Measurements from ENCODE around the gene RGL3.

DNA sequence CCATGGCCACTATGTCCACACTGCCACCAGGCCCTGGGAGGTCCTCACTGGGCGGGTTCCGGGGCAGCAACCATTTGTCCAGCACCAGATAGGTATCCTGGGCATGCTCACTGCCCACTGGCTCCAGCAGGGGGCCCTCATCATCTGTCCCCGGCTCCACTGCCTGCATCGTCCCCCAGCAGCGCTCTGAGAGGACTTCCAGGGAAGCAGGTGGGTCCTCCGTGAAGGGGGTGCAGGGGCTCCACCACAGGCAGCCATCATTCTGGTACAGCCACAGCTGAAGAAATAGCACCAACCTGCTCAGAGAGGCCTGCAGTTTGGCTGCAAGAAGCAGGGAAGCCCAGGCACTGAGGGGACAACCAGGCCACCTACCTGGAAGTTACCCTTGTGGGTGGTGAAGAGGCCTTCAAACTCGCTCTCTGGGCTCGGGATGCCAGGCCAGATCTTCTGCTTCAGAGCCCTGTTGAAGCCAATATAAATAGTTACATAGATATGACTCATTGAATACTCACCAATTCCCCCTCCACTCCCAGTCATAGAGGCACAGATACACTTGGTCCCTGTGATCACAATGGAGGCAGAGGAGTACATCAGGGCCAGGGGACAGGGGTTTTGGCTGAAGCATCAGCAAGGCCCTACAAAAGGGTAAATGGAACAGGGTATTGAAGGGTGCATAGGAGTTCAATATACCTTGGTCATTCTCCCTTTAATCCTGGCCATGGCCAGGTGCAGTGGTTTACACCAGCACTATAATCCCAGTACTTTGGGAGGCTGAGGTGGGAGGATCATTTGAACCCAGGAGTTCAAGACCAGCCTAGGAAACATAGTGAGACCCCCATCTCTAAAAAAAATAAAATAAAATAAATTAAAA, 40.6 kb downstream of the RGL3 start:
- TF ChIP-seq, protein P1, sequence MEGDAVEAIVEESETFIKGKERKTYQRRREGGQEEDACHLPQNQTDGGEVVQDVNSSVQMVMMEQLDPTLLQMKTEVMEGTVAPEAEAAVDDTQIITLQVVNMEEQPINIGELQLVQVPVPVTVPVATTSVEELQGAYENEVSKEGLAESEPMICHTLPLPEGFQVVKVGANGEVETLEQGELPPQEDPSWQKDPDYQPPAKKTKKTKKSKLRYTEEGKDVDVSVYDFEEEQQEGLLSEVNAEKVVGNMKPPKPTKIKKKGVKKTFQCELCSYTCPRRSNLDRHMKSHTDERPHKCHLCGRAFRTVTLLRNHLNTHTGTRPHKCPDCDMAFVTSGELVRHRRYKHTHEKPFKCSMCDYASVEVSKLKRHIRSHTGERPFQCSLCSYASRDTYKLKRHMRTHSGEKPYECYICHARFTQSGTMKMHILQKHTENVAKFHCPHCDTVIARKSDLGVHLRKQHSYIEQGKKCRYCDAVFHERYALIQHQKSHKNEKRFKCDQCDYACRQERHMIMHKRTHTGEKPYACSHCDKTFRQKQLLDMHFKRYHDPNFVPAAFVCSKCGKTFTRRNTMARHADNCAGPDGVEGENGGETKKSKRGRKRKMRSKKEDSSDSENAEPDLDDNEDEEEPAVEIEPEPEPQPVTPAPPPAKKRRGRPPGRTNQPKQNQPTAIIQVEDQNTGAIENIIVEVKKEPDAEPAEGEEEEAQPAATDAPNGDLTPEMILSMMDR (IDR thresholded peaks at IDR 0.05; ENCODE audit: insufficient read depth, low read depth, low read length) = peak; percentile 12
- no peak for TF ChIP-seq EZH2 (IDR thresholded peaks at IDR 0.05; ENCODE audit: insufficient read depth, low read length)

Measured in astrocyte (in vitro differentiated cells and primary cell).